GM19463 (cell line): Measurements from ENCODE around the gene FBXL15.

Source experiments
- ATAC-seq: cut with Tn5 transposase; IDR thresholded peaks from one replicate; pipeline ENCODE4 v1.9.1; 2021; ENCODE audit warnings: mild to moderate bottlenecking, moderate library complexity; ENCODE audit not compliant: unreplicated experiment

FBXL15 gene

DNA sequence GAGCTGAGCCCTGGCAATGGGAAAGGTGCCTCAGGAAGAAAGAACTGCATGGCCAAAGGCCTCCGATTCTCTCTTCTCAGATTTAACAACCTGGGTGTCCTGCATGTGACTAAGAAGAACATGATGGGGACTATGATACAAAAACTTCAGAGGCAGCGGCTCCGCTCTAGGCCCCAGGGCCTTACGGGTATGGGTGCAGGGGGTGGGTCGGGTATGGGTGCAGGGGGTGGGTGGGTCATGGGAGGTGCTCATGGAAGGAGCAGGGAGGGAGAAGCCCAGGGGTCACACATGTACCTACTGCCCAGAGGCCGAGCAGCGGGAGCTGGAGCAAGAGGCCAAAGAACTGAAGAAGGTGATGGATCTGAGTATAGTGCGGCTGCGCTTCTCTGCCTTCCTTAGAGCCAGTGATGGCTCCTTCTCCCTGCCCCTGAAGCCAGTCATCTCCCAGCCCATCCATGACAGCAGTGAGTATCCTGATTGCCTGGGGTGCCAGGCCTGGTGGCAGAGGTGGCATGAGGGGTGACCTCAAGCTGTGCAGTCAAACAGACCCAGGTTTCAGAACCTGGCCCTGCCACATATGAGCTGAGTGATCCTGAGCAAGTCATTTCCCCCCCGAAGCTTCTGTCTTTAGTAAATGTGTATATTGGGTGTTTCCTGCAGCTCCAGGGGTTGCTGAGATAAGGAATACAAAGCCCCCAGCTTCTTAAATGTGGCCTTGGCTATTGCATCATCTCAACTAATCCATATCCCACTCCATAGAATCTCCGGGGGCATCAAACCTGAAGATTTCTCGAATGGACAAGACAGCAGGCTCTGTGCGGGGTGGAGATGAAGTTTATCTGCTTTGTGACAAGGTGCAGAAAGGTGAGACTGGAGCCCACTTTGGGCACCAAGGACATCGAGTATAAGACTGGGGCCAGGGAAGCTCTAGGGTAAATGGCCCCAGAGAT is 23.1 kb upstream of the FBXL15 start:
- ATAC-seq, result no peak

DNA sequence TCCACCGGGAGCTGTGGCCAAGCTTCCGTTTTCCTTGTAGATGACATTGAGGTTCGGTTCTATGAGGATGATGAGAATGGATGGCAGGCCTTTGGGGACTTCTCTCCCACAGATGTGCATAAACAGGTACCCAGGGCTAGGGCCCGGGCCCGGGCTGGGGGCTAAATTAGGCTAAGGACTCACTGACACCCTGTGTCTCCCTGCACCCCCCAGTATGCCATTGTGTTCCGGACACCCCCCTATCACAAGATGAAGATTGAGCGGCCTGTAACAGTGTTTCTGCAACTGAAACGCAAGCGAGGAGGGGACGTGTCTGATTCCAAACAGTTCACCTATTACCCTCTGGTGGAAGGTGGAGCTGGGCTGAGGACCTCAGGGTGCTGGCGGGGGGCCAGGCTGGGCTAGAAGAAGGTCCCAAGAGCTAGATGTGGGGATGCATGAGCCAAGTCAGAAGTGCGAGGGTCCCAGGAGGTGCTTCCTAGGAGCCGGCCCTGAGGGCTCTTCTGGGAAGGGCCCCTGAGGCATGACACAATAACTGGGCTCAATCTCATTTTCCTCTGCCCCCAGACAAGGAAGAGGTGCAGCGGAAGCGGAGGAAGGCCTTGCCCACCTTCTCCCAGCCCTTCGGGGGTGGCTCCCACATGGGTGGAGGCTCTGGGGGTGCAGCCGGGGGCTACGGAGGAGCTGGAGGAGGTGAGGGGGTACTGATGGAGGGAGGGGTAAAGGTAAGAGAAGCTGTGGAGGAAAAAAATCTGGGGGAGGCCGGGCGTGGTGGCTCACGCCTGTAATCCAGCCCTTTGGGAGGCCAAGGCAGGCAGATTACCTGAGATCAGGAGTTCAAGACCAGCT is 22.2 kb upstream of the FBXL15 start:
- ATAC-seq, result no peak

DNA sequence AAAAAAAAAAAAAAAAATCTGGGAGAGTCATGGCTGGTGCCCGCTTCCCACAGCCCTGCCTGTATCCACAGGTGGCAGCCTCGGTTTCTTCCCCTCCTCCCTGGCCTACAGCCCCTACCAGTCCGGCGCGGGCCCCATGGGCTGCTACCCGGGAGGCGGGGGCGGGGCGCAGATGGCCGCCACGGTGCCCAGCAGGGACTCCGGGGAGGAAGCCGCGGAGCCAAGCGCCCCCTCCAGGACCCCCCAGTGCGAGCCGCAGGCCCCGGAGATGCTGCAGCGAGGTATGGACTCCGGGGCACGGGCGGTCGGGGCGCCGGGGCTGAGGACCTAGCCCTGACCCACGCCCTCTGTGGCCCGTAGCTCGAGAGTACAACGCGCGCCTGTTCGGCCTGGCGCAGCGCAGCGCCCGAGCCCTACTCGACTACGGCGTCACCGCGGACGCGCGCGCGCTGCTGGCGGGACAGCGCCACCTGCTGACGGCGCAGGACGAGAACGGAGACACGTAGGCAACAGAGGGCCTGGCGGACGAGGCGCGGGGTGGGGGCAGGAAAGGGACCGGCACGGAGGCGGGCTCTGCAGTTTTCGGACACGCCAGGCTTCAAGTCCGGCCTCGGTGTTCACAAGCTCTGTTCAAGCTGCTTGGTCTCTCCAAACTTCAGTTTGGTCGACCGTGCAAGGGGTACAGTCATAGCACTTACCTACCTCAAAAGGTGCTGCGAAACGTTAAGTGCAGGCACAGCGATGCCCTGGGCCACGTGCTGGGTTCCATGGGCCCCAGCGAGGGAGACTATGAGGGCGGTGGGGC is 21.2 kb upstream of the FBXL15 start:
- ATAC-seq, result peak; percentile 43

DNA sequence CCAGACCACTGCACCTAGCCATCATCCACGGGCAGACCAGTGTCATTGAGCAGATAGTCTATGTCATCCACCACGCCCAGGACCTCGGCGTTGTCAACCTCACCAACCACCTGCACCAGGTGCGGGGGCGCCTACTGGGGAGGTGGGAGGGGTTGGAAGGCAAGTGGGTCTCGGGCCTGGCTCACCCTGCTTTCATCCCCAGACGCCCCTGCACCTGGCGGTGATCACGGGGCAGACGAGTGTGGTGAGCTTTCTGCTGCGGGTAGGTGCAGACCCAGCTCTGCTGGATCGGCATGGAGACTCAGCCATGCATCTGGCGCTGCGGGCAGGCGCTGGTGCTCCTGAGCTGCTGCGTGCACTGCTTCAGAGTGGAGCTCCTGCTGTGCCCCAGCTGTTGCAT is 20.6 kb upstream of the FBXL15 start:
- ATAC-seq, result no peak

DNA sequence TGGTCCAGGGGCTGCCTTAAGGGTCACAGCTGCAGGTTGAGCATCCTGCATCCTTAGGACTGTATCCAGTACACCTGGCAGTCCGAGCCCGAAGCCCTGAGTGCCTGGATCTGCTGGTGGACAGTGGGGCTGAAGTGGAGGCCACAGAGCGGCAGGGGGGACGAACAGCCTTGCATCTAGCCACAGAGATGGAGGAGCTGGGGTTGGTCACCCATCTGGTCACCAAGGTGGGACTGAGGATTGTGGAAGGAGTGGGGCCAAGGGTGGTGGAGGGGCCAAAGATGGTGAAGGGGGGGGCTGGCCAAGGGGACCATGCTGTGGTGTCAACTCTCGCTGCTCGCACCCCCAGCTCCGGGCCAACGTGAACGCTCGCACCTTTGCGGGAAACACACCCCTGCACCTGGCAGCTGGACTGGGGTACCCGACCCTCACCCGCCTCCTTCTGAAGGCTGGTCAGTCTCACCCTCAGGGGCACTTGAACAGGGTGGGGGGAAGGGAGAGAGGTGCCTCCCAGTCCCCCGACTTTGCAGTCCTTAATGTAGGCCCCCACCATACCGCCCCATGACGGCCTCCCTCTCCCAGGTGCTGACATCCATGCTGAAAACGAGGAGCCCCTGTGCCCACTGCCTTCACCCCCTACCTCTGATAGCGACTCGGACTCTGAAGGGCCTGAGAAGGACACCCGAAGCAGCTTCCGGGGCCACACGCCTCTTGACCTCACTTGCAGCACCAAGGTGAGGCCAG is 19.9 kb upstream of the FBXL15 start:
- ATAC-seq, result no peak

DNA sequence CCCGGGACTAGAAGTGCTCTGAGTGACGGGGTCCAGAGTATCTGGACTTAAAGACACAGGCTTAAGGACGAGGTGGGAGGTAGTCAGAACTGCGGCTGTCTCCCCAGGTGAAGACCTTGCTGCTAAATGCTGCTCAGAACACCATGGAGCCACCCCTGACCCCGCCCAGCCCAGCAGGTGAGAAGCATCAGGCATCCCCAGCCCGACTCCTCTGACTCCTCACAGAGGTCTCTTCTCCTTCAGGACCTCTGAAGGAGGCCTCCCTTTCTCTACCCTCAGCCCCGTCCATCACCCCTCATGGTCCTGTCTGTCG is 19.3 kb upstream of the FBXL15 start:
- no peak for ATAC-seq

DNA sequence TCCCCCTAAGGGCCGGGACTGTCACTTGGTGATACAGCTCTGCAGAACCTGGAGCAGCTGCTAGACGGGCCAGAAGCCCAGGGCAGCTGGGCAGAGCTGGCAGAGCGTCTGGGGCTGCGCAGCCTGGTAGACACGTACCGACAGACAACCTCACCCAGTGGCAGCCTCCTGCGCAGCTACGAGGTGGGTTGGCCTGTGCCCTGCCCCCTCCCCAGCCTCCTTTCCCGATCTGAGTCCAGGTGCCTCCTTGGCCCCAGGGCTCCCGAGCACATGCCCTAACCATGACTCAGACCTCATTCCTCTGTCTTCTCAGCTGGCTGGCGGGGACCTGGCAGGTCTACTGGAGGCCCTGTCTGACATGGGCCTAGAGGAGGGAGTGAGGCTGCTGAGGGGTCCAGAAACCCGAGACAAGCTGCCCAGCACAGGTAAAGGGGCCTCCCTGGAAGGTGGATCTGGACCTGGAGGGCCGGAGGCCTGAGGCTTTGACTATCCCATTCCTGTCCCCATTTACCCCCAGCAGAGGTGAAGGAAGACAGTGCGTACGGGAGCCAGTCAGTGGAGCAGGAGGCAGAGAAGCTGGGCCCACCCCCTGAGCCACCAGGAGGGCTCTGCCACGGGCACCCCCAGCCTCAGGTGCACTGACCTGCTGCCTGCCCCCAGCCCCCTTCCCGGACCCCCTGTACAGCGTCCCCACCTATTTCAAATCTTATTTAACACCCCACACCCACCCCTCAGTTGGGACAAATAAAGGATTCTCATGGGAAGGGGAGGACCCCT is 18.7 kb upstream of the FBXL15 start:
- ATAC-seq, result no peak

DNA sequence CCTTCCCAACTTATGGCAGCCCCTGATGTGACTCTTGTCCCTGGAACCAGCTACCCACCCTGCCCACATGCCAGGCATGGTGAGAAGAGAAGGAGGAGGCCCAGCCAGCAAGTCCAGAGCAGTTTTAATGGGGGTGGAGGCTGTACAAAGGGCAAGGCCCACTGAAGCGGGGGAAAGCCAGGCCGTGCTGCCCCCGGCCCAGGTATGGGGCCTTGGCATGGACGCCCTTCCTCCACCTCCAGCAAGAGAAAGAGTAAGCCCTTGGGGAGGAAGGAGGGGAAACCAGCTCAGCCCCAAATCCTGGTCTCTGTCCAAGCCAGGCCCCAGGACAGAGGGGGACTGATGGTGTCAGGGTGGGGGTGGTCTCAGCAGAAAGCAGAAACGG is 18.1 kb upstream of the FBXL15 start:
- no peak for ATAC-seq

DNA sequence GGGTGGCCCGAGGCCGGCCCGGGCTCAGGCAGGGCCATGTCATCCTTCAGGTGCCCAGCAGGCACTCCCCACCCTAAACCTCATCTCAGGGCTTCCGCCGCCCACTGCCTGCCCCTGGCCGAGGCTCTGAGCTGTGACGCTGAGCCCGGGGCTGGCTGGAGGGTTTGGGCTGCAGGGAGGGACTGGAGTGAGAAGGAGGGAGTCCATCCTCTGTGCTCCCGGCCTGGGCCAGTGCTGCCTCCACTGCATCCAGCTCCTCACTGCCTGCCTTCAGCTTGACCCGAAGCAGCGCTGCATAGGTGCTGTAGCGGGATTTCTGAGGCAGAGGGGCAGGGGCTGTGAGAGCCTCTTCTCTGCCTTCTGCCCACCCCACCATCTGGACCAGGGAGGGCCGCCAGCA is 17.5 kb upstream of the FBXL15 start:
- no peak for ATAC-seq

DNA sequence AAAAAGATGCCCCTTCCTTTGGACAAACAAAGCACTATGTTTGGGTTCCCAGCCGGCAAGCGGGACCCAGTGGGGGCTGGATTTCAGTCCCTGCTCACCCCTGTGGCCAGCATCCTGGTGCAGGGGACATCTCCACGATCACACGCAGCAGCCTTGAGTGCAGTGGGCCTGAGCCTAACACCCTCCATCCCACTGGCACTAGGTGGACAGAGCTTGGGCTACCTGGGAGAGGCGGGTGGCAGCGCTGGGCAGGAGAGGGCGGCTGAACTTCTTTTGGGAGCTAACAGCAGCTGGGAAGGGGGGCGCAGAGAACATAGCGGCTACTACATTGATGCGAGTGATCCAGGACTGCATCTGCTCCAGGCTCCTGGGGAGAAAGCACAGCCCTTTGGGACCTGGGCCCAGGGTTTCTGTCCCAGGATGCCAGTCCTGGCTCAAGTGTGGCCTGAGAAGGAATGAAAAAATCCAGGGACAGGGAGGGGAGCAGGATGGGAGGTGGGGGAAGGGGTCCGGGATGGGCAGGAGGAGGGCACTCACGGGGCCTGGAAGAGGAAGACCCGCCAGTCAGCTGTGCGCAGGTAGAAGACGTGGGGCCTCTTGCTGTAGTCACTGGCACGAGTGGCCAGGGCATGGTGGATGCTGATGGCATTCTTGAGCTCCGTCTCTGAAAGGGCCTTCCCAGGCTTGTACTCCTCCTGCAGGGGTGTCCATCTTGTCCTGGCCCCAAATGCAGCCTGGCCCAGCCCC is 16.1 kb upstream of the FBXL15 start:
- ATAC-seq, result no peak

DNA sequence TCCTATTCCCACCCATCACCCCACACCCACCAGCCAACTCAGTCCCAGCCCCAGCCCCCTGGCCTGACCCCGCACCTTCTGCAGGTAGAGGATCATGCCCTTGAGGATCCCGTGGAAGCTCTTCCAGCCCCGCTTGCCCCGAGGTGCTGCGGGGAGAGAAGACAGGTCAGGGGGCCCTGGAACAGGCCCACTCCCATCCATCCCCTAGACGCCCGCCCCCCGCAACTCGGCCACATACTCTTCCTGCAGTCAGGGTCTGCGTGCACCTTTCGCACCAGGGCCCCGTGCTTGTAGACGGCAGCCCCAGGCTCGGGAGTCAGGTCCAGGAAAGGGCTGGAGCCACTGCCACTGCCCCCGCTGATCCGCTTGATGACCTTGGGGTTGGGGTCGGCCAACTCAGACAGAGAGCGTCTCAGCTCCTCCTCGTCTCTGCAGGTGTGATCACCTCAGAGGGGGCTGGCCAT is 15.5 kb upstream of the FBXL15 start:
- no peak for ATAC-seq

DNA sequence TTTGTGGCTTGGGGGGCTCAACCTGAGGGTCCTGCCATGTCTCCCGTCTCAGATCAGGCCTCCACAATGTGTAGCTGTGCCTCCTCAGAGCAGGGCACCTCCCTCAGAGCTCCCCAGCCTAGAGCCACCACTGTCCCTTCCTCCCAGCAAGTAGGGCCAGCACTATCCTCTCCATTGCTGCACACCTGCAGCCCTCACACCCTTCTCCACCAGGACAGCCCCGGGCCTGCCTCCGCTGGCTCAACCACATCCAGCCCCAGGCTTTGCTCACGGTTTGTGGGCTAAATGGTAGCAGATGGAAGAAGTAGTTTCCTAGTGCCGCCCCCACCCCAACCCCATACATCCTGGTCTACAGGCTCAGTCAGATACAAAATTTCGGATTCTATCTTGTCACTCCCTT is 15.0 kb upstream of the FBXL15 start:
- ATAC-seq, result no peak

DNA sequence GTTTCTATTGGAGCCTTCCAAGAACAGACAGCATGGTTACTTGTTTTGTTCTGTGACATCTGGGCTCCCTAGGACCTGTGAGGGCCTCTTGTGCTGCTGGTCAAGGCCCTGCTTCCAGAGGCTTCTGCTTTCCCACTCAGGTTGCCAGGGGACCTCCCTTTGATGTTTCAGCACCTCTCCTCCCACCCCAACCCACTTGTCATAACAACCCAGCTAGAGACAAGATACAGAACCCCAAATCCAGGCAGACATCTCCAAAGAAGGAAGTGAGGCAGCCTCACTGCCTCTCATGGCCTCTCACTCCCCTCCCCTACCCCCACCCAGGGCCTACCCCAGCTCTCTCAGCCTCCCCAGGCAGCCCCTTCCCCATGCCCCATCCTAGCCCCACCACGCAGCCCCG is 13.8 kb upstream of the FBXL15 start:
- ATAC-seq, result no peak

DNA sequence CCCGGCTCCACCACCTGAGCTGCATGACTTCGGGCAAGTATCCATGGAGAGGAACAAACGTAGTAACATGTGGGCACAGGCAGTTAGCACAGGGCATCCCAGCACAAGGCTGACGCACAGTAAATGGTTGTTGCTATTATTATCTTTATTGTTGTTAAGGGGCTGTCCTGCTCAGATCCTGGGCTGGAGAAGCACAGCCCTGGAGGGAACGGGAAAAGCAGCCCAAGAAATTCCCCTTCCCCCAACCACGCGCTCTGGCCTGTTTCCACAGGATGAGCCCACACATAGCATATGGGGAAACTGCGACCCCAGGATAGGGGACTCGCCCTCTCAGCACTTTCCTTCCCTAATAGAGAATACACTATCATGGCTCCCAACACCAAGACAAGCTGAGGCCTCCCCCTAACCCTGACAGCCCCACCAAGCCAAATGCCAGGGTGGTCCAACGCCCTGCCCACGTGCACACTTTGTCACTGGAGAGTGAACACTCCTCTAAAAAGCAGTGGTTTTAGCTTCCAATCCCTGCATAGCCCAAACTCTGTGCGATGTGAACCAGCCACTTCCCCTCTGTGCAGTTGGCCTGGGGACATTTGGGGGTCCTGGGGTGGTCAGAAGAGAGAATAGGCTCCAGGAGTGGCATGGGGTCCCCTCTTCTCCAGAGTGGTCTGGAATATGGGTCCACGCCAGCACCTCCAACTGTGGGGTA is 13.1 kb upstream of the FBXL15 start:
- ATAC-seq, result no peak

DNA sequence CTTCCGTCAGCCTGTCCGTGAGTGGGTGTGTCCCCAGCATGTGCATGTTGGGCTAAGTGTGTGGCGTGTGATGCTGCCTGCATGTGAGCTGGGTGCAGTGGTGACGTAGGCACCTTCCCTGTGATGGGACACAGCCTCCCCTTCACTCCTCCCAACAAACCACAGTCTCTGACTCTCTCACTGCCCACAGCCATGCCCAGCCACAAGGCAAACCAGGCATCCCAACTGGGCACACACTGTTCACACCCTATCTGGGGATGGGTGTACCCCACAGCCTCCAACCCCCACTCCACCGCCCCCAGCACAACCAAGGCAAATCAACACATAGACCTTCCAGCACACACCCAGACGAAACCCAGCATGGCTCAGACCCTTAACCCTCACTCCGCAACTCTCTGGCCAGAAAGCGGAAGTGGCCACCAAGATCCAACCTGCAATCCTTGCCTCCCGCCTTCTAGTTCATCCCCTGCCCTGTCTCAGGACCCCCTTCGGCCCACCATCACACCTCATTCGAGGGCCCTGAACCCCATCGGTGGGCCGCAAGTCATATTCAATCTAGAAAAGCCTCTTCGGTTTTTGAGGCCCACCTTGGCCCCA is 12.4 kb upstream of the FBXL15 start:
- no peak for ATAC-seq

DNA sequence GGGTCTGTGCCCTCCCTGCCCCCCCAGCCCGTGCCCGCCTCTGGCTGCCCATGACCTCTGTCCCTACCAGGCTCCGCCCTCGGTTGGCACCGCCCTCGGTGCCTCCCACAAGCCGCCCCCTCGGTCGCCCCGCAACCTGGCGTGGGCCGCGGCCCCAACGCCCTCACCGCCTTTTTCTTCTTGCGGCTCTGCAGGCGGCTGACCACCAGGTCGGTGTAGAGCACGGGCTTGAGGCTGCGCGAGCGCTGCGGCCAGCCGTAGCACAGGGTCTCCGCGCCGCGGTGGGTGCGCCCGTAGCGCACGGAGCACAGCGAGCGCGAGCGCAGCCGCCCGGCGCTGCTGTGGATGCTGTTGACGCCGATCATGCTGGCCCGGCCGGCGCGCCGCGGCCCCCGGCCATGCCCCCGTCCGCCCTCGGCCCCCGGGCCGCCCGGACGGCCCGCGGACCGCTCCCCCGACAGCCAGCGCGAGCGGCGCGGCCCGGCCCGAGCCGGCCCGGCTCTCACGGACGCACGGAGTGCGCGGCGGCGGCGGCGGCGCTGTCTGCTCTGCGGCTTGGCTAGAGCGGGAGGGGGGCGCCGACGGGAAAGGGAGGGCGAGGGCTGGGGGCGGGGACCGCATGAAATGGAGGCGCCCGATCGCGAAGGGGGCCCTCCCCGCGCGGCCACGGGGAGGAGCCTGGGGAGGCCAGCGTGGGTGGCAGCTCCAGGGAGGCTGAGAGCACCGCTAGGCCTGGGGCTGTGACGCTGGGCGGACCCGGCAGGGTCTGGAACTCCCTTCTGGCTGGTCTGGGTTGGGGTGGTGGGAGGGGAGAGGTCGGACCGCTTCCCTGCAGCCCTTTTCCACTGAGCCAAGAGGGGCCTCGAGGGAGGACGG is 11.7 kb upstream of the FBXL15 start:
- ATAC-seq, result no peak
